Left renal cortex interstitium (tissue), 4 donors: ENCODE measurements around the gene ALAD. TPM values are rescaled to one million over a fixed set of nuclear protein-coding genes. Genes with fewer than 3 reads are reported as not detected.

Experiments used
- DNase-seq, 4 donors: peaks; one replicate each; pipeline ENCODE4 v3.0.0-alpha.2; 2013; ENCODE audit warnings: low read depth in 4 of 4, low spot score in 2 of 4, missing footprints in 1 of 4
- polyA plus RNA-seq, 4 donors: library from polyadenylated mRNA; unstranded; fragments of 120-200 nt; gene quantifications; one replicate each; pipeline ENCODE4 v1.2.1, GENCODE V29; 2013; ENCODE audit not compliant: insufficient read length in 4 of 4

The ALAD gene
- polyA plus RNA-seq, 4 donors = 37.0 to 54.5 (median 47.6) TPM

DNA sequence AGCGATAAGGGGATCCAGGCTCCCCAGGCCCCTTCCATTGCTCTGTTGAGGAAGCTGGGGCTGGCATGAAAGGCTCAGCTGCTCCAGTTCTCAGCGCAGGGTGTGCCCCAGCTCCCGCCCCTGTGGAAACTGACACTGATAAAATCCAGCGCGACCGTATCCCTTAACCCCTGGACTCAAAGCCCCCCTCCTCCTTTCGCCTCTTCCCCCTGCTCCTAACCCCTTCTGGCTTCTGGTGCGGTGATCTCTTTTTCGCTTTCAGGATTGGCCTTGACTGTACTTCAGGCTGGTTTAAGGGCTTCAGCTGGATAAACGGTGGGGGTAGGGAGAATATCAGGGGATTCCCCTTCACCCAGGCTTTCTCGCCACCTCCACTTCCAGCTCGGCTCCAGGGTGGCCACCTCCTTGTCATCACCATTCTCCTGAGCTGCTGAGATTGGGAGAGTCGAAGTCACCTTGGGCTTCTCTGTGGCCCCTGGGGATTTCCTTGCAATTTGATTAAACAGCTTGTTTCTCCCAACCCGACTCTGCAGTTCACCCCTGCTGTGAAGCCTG, 50.9 kb downstream of the ALAD start:
- no peak for DNase-seq

DNA sequence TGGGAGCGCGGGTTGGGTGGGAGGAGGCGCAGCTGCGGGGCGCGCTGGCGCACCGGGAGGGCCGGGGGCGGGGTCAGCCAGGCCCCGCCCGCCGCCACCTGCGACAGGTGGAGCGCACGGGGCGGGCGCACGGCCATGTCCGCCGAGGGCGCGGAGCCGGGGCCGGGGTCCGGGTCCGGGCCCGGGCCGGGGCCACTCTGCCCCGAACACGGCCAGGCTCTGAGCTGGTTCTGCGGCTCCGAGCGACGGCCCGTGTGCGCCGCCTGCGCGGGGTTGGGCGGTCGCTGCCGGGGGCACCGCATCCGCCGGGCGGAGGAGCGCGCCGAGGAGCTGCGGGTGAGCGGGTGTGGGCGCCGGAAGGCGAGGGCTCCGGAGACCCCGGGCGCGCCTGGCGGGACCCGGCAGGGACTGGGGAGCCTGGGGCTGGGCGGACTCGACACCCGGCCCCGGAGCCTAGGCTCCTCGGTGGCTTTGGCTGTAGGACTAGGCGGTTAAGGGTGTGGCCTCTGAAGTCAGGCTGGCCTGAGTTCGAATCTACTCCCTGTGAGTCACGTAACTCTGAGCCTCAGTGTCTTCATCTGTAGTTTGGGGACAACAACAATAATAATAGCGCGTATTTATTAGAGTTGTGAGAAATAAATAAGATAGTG, 51.5 kb downstream of the ALAD start, which contains the start of gene BSPRY:
TSS of gene BSPRY (plus strand) at position 97 of the 650 bp plus-strand sequence. CDS start at position 136, 39 bp downstream.
- DNase-seq = no peak

DNA sequence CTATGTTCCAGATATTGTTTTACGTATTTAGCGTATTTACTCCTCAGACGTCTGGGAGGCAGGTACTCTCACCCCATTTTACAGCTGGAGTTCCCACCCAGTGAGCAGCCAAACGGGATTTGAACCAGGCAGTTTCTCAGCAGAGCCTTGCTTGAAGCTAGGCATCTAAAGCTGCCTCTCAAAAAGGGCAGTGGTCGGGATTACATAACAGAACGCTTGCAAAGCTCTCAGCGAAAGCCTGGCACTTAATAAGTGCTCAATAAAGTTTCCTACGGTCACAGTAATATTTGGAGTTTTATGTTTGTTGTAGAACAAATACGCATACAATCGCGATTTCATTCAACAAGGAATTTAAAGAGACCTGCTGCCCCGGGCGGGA, 52.0 kb downstream of the ALAD start:
- no peak for DNase-seq

DNA sequence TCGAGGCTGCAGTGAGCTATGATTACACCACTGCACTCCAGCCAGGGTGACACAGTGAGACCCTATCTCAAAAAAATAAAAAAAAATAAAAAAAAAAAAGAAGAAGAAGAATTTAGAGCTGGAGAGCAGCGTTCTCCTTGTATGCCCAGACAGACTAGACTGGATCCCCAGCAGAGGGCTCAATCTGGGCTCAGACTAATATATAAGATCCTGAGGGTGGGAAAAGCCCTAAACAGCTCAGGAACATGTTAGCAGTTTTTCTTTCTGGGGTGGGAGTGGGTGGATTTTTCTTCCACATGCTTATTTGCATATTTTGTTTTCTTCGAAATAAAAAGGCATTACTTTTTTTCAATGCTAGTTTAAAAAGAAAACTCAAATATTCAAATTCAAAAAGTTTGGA, 52.6 kb downstream of the ALAD start:
- DNase-seq = no peak

DNA sequence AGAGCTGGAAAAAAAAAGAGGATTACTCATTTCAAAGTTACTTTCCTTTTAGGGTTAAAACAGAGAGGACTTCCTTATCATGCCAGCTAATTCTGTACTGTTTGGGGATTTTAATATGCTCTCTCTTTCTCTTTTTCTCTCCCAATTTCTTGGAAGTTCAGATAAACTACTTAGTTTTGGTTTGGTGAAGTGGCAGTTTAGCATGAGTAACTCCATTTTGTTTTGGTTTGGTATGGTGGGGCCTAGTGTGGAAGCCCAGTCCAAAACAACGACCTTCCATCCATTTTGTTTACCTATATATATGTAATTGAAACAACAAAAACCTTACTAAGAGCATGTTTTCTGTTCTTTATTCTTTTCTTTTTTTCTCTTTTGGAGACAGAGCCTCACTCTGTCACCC, 55.4 kb downstream of the ALAD start:
- DNase-seq = no peak

DNA sequence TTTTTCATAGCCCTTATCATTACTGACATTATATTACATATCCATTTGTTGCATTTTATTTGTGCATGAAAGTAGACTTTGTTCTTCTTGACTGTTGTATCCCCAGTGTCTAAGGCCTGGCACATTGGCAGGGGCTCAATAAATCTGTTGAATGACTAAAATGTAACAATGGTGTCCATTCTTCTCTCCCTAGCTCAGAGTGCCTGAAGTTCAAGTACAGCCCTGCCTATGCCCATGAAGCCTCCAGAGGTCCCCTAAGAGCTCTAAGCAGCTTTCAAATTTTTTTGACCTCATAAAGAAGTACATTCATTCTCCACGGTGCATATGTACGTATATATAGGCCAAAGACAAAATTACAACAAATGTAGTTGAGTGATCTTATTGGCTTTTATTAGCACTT, 55.9 kb downstream of the ALAD start:
- DNase-seq = no peak

DNA sequence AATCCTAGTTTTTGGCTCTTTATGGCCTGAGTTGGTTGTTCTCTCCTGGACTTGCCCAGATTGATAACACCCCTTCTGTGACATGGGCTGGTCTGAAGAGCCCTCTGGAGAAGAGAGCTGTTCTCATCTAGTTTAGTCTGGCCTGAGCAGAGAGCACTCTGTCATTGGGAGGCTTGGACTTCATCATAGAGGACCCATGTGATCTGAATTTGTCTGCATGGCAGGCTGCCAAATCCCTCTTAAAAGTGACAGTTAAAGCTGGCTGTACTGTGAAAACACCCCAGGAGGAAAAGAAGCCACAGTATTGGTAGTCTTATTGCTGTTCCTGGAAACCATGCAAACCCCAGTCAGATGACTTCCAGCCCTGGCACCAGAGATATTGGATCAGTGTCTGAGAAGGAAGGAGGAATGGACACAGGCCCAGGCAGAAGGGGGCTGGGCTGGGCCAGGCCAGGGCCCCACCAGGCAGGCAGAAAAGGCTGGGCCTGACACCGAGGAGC, 57.3 kb downstream of the ALAD start:
- peak; percentile 25 to 62 (median 42) for DNase-seq

DNA sequence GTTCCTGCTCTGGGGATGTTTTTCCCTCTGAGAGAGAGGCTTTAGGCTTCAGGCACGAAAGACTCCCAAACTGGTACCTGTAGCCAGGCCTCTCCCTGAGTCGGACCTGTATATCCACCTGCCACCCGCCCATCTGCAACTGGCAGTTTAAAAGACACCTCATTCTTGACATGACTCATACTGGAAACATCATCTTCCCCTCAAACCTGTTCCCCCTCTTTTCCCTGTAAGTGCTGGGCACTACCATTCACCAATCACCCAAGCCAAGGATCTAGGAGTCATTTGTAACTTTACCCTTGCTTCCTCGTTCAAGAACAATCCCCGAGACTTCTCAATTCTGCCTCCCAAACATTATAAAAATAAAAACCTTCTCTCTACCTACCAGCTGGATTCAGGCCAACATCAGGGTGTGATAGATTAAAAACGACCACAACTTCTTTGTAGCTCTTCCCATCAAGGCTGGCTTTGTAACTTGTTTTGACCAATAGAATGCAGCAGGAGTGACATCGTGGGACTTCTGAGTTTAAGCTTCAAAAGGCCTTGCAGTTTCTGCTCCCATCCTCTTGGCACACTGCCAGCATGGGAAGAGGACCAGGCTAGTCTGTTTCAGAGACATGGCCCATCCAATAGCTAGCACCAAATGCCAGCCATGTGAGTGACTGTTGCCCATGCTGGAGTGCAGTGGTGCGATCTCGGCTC, 59.2 kb downstream of the ALAD start:
- DNase-seq = no peak

DNA sequence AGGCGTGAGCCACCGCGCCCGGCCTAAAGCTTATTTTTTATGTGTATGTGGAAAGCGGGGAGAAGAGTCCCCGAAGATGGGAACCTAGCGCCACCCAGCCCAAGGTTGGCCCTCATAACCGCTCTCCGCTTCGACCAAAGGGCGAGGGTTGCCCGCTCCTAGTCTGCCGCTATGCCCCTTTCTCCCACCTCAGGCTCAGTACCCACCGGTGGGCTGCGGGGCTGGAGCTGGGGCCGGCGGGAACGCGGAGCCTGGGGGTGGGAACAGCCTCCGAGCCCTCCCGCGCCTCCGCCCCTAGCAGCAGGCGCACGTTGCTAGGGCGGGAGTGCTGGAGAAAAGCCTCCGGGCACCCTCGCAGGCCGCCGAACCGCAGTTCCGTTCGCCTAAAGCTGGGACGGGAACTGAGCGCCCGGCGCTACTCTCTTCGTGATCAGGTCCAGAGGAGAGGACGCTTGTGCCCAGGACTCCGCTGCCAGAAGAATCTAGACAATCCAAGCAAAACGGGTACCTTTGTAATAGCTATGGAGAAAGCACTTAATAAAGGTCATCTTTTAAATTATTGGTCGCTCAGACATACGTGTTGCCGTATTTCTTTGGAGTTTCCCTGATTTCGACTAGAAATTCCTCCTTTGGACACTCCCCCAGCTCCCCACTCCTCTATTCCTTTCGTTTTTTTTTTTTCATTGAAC, 60.9 kb downstream of the ALAD start, which contains the start of gene WDR31:
TSS of gene WDR31 (minus strand) at position 265 of the 689 bp plus-strand sequence. CDS start 8,253 bp downstream, outside the sequence.
- DNase-seq = peak; percentile 76 to 85 (median 82)

- no peak for DNase-seq
Measured at GRCh38 chr9:113337714-113338113, 63.4 kb downstream of the ALAD start.

Other genes with a start within 250 kb of the ALAD start
- gene FKBP15, start 180.0 kb downstream of the ALAD start, polyA plus RNA-seq = 10 to 100 TPM; 25.8 to 33.6 (median 30.4) TPM
- gene SLC31A1, start 179.7 kb downstream of the ALAD start, polyA plus RNA-seq = 10 to 100 TPM; 19.7 to 27.2 (median 23.8) TPM
- 10 to 100 TPM; 37.3 to 42.9 (median 39.6) TPM for gene CDC26, start 125.7 kb downstream of the ALAD start, polyA plus RNA-seq
- gene PRPF4, start 125.6 kb downstream of the ALAD start, polyA plus RNA-seq = 10 to 100 TPM; 30.9 to 44.2 (median 36.2) TPM
- gene RNF183, start 97.9 kb downstream of the ALAD start, polyA plus RNA-seq = 1 to 10 TPM; 6.1 to 7.1 (median 6.8) TPM
- 1 to 10 TPM; 6.2 to 8.5 (median 7.3) TPM for gene WDR31, start 61.0 kb downstream of the ALAD start, polyA plus RNA-seq
- gene BSPRY, start 51.7 kb downstream of the ALAD start, polyA plus RNA-seq = 10 to 100 TPM in 1 of 4 donors, 1 to 10 TPM in 3; 8.9 to 11.1 (median 9.3) TPM
- 10 to 100 TPM; 31.3 to 49.3 (median 38.1) TPM for gene HDHD3, start 24.3 kb downstream of the ALAD start, polyA plus RNA-seq
- 10 to 100 TPM; 61.5 to 68.1 (median 65.2) TPM for gene POLE3, start 9.4 kb upstream of the ALAD start, polyA plus RNA-seq
- gene C9orf43, start 9.5 kb upstream of the ALAD start, polyA plus RNA-seq = 1 to 10 TPM in 2 of 4 donors, under 1 TPM in 2; 0.65 to 1.1 (median 0.95) TPM
- gene RGS3, start 62.4 kb upstream of the ALAD start, polyA plus RNA-seq = 10 to 100 TPM; 41.3 to 52.9 (median 47.4) TPM